GM18867 (cell line): ENCODE measurements around the gene PCNX2.
"Not testable (repeated sequence)": the region's sequence is repeated elsewhere in the genome, so short reads cannot be mapped to it uniquely, and the experiment has no call there.

Experiments used
- ATAC-seq: cut with Tn5 transposase; IDR thresholded peaks from one replicate; pipeline ENCODE4 v1.9.1; 2021; ENCODE audit warnings: mild to moderate bottlenecking, moderate library complexity; ENCODE audit not compliant: unreplicated experiment

PCNX2 gene

DNA sequence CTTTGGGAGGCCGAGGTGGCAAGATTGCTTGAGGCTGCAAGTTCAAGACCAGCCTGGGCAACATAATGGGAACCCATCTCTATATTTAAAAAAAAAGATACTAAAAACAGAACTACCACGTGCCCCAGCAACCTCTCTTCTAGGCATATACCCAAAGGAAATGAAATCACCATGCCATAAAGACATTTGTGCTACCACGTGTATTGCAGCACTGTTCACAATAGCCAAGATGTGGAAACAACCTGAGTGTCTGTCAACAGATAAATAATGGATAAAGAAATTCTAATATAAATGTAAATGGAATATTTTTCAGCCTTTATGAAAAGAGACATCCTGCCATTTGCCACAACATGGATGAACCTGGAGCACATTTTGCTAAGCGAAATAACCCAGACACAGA, 128.6 kb downstream of the PCNX2 start:
- ATAC-seq, result no peak

DNA sequence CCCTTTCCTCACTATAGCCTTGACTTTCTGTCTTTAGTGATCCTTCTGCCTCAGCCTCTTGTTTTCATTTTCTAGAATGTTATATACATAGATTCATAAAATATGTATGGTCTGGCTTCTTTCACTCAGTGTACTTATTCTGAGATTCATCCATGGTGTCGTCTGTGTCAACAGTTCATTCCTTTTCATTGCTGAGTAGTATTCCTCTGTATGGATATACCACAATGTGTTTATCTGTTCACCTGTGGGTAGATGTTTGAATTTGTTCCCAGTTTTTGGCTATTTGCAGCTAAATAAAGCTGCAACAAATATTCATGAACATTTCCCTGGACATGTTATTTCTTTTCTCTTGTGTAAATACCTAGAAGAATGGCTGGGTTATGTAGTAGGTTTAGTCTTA, 131.8 kb downstream of the PCNX2 start:
- ATAC-seq, result no peak

DNA sequence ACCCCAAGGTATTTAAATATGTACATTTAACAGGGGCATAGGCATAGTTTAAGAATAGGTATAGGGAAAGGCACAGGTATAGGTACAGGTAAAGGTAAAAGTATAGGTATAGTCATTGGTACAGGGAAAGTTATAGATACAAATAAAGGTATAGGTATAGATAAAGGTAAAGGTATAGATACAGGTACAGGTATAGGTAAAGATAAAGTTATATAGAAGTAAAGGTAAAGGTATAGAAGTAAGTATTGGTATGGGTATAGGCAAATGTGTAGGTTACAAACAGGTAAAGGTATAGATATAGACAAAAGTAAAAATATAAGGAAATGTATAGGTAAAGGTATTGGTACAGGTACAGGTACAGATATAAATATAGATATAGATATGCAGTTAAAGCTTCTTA, 137.2 kb downstream of the PCNX2 start:
- no peak for ATAC-seq

DNA sequence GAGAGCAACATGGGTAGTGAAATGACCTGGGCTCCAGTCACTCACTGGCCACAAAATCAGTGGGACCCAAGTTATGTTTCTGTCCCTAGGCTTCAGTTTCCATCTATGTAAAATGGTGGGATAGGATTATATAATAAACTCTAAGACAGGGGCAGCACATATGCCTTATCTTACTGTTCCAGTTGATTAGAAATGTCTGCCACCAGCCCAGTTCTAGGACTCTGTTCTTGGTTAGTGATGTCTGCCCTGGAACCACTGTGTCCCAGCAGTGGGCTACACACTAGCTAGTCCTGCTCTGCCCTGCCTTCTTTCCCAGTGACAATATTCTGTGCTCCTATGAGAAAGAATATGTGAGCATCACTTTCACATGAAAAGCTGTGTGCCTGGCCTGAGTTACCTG, 138.3 kb downstream of the PCNX2 start:
- ATAC-seq, result no peak

DNA sequence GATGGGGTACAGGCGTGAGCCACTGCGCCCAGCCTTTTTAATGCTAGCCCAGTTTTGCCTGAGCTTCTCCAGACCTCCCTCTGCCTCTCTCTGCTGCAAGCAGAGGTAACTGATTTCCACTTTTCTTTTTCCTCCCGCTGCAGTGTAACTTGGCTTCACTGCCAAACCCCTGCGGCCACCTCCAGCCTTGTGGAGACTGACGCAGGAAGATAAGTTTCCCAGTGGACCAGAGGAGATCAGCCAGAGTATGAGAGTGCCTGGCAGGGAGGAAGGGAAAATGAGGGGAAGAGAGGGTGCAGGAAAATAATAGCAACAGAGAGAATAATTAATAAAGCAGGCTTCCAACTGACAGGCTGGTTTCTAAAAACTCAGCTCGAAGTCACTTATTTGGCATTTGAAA, 143.7 kb downstream of the PCNX2 start:
- no peak for ATAC-seq

DNA sequence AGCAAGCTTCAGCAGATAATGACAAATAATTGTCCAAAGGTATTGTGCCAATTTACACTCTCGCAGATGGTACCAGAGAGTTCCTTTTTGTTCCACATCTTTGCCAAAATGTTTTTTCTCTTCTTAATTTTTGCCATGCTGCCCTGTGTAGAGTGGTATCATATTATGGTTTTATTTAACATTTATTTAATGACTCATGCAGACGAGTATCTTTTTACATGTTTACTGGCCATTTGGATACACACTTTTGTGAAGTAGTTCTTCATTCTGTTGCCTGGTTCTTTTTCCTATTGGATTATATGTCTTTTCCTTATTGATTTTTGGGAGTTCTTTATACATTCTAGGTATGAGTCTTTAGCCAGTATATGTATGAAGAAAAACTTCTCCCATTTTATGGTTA, 151.1 kb downstream of the PCNX2 start:
- no peak for ATAC-seq

DNA sequence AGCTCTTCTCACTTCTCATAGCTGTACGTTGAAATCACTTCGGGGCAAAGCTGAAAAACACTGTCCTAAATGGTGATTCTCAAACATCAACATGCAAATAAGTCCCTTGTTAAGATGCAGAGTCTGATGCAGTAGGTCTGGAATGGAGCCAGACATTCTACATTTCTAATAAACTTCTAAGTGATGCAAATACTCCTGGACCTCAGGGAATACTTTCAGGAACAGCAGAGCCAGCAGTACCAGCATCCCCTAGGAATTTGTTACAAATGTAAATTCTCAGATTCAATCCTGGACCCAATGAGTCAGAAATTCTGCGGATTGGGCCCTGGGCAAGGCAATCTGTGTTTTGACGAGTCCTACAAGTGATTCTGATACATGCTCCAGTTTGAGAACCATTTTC, 152.3 kb downstream of the PCNX2 start:
- no peak for ATAC-seq

DNA sequence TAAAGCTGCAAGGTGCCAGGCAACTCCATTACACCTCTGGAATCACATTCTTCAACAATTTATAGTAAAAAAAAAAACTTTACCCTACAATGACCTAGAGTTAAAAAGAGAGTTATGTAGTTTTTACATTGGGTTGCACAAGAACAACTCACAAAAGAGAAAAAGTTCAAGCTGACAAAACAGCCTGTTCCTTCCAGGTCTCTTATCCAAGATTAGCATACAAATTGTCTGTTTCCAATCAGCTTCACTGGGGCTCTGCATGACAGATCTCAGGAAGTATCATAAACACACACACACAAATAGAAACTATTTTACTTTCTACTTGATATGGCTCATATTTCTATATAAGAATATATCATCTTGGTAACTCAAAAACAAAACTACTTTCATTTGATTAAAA, 154.6 kb downstream of the PCNX2 start:
- no peak for ATAC-seq

DNA sequence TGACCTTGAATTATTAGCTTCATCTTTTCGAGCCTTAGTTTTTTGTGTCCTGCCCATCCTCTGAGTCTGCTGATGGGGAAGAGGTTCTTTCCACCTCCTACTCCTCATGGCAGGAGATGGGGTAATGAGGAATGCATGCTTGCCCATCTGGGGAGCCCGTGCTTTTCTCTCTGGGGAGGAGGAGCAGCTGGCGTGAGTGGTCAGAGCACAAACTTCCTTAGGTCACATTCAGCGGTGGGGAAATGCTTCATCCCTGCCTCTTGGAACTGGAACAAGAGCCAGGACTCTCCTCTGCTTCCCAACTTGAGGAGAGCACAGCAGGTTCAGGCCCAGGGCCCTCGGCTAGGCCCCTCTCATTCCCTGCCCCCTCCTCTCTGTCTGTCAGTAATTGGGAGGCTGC, 155.0 kb downstream of the PCNX2 start:
- no peak for ATAC-seq

DNA sequence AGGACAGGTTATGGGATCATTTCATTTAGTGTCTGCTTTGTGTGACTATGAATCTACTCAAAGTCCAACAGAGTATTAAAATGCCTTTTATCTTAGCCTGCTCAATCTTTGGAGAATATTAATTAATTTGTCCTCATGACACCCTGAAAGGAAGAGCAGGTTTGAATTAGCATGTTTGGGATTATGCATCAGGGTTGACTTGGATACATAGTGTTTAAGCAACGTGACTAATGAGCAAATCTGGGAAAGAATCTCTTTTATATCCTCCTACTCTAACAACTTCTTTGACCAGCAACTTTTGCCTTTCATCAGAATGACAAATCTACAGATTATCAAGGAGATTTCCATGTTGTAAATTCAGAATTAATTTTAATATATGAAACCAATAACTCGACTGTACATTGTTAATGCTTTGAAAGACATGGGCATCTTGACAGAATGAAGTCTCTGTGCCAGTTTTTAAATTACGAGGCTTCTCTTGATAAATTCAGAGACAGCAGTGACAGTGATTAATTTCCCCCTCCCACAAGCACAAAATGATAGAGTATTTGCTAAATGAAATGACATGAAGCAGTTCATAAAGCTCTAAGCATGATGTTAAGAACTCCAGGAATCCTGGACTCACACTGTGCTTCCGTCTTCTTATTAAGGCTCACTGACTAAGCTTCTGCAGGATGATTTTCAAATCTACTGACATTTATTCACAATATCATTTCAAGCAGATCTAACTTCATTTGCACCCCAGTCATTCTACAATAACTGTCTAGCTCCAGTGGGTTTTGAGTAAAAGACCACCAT, 156.5 kb downstream of the PCNX2 start:
- no peak for ATAC-seq

DNA sequence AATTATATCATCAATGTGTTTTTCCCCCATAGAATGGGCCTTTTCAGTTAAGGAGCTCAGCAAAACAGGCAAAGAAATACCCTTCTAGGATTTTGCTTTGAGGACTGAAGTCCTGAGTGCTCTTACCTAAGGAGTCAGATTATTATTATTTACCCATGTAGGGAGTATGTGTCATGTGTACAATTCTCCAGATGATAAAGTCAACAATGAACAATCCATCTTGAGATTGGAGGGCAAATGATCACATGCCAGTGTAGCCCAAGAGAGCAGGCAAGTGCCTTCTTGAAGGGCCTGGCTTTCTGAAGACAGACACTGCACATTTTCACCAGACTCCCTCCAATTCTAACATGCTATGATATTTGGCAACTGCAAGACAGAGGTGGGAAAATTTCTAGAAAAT, 159.7 kb downstream of the PCNX2 start:
- ATAC-seq, result no peak

DNA sequence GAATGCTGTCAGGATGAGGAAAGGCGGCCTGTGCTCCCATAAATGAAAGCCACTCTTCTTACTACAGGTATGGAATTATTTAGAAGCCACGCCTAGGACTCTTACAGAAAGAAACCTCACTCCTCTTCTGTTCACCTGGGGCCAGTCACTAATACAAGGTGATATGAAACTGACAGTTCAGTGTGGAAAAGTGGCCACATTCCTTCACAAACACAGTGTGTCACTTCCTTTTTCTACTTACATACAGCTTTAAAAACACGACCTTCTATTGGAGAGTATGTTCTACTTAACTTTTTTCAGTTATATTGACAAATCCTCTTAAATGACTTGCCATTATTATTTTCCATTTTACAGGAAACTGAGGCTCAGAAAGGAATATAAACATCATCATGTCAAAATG, 163.1 kb downstream of the PCNX2 start:
- no peak for ATAC-seq

DNA sequence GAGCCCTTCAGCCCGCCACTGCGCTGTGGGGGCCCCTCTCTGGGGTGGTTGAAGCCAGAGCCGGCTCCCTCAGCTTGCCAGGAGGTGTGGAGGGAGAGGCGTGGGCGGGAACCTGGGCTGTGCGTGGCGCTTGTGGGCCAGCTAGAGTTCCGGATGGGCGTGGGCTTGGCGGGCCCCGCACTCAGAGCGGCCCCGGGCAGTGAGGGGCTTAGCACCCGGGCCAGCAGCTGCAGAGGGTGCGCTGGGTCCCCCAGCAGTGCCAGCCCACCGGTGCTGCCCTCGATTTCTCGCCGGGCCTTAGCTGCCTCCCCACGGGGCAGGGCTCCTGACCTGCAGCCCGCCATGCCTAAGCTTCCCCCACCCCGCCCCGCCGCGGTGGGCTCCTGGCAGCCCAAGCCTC, 166.5 kb downstream of the PCNX2 start:
- not testable (repeated sequence) for ATAC-seq

DNA sequence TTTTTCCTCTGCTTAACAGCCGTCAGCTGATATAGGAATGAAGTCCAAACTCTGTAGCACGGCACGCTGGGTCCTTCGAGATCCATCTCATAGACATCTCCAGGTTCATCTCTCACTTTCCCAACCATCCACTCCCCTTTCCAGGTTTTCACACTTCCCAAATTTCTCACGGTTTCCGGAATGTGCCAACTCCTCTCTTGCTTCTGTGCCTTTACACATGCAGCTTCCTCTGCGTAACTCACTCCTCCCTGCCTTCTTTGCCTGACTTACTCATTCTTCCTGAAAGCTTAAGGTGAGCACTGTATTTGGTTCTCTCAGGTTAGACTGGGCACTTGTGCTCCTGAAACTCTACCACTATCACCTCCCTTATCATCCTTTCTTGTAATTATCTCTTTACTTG, 168.4 kb downstream of the PCNX2 start:
- ATAC-seq, result no peak

DNA sequence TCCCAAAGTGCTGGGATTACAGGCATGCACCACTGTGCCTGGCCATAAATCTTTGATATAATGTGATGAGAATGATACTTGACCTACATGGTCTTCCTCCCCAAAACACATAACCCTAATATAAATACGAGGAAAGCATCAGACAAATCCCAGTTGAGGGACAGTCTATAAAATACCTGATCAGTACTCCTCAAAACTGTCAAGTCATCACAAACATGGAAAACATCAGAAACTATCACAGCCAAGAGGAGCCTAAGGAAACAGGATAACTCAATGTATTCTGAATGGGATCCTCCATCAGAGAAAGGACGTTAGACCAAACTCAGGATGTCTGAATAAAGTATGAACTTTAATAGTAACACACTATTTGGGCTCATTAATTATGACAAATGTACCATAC, 172.7 kb downstream of the PCNX2 start:
- no peak for ATAC-seq

DNA sequence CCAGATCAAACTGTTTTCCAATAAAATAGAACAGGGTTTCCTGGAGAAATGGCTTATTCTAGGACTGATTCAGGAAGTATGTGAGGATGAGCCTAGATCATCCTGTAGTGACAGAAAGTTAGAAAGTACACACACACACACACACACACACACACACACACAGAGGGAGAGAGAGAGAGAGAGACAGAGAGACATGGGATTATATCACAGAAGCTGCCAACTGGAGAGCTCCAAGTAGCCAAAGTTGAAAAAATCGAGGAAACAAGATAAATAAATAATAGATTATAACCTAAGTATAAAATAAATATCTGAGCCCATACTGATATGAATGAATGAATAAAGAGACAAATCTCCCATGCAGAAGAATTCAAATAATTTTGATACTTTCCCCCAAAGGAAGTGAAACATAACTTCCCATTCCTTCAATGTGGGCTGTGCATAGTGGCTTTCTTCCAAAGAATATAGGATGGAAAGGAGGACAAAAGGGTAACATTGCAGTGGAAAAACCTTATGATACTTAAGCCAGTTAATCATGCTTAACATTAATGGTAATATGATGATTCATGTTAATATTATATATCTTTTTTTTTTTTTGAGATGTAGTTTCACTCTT, 173.5 kb downstream of the PCNX2 start:
- ATAC-seq, result no peak

DNA sequence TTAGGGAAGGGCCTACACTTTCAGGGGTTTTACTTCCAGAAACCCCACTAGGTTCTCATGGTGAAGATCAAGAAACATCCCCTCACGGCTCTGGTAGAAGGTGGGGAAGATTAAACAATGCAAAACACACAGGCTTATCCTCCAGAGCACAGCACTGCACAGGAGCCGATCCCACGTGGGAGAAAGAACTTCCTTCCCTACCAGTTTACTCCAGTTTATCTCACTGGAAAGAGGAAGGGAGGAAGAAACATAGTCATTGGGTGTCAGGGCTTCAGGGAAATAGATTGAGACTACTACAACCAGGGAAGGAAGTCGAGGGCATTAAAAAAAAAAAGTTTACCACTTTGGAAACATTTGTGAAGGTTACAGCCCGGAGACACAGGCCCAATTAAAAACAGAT, 180.7 kb downstream of the PCNX2 start:
- ATAC-seq, result no peak

DNA sequence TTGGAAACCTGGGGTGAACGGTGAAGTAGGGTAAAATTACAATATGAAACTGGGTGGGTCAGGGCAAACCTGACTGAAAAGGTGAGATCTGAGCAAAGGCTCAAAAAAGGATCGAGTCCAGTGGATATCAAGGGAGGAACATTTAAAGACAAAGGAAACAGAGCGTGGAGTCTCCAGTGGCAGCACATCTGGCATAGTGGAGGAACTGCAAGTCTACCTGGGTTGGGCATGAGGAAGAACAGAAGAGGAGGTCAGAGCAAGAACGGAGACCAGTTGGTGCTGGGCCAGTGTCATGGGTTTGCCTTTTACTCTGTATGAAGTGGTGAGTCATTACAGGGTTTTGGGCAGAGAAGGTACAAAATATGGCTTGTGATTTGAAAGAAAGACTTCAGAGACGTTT, 181.4 kb downstream of the PCNX2 start:
- no peak for ATAC-seq

DNA sequence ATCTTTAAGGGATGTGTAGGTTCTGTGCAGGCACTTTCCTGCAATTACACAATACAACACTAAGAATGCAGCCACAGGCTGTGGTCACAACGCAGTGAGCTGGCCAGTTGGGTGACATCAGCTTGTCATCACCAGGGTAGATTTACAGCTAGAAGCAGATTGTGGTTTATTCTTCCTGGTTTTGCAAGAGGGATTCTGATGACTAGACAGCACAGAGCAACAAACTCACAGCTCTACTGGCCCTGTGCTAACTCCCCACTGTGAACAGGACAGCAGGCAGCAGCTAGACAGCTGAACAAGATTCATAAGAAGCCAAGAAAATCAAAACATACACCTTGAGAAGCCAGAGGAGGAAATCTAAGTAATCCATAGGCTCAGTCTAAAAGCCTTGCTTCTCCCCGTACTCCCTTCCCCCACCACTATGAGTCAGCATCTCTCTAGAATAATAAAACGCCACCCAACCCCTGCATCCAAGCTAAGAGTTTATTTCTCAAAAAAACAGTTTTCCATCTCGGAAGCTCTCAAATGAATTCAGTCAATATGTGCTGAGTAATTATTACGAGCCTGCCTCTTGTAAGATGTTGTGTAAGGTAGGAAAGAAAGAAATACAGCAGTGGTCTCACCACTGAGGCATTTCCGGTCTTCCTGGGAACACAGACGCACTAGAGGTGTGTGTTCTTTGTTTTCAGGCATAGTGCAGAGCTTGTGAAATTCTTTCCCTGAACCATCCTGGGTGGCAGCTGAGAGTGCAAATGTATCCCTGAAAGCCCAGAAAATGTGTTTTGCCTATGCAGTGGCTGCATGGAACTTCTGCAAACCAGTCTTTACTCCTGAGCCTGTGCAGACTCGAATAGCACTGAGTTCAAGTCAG, 182.3 kb downstream of the PCNX2 start:
- ATAC-seq, result peak; percentile 63

DNA sequence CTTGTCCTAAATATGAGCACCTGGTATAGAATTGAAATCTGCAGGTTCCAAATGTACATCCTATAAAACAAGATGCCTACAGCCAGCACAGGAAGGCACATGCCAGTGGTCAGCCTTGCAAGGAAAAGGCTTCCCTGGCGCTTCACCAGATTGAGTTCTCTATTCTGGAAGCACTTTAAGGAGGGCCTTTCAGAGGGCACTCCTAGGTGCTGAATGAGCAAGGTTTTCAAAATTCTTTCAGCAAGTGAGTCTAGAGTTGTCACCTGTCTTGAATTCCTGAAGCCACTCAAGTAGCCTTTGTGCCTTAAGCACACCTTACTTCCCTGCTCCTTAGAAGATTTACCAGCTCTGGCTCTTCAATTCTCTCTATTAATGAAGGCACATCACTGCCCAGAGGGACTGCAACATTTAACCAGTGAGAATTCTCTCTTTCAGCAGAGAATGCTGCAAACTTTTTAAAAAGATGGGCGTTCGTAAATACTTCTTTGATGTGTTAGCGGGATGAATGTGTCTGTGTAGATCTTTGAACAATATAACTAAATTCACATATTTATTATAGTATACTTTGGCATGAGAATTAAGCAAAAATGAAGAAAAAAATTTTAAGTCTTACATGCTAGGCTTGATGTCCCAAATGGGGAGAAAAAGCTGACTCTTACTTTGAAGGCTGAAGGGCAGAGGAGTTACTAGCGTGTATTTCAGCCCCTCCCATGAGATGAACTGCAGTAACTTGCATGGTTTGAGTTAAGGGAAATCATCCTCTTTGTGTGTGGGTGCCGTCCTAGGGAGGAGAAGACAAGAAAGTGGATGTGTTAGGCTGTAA, 183.1 kb downstream of the PCNX2 start:
- ATAC-seq, result no peak

DNA sequence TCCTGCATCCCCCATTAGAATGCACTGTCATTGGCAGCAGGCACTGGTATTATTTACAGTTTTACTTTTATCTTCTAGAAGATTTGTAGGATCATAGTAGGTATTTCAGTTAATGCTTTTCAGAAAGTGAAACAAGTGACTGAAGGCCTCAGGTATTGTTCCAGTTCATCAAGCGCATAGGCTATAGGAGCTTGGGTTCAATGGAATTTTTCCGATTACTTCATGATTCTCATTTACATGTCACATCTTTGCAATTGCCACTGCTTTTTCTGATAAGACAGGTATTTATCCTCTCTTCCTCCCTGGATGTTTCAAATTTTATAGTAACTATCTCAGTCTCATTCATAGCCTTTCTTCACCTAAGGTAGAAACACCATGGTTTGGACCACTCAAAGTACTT, 183.8 kb downstream of the PCNX2 start:
- ATAC-seq, result no peak
